ENCODE measurements around the gene CRYBA4. TPM values are rescaled to one million over a fixed set of nuclear protein-coding genes. Genes with fewer than 3 reads are reported as not detected.

The CRYBA4 gene
- total RNA-seq (not detected), polyA plus RNA-seq (not detected)

DNA sequence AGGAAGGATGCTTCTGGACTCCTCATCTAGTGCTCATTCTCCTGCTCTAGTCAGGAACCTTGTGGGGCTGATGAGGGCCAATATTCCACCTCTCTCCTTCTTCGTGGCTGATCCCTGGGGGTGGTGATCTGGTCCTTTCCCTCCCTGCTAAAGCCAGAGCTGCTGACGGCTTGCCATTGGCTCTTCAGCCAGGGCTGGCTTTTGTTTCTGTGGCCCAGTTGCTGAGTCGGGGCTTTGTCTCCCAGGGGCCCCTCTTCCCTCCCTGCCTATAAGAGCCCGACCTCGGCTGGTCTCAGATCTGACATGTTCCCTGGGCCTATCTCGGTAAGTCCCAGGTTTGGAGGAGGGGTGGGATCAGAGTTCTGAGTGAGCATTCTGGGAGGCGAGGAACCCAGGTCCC lies at the start of gene CRYBA4:
CRYBA4 (plus strand) TSS at position 301 of the 400 bp plus-strand sequence. CDS start 634 bp downstream, outside the sequence.
- no peaks in the 10 kb centered on the region for H3K27me3 ChIP-seq (ENCODE audit: control insufficient read depth in 4 of 4, insufficient read depth in 4 of 4, low read length in 3 of 4)
- no peaks in the 10 kb centered on the region for H3K36me3 ChIP-seq (ENCODE audit: control insufficient read depth in 4 of 4, insufficient read depth in 3 of 4, low read depth in 1 of 4, low read length in 3 of 4)
- no peak within 1 kb of the TSS for H3K9ac ChIP-seq (ENCODE audit: low read depth in 1 of 2, low read length in 2 of 2)
- H3K4me3 ChIP-seq (ENCODE audit: low read depth in 1 of 3, low read length in 3 of 3) = no peak within 1 kb of the TSS
- no peaks in the 10 kb centered on the region for H3K9me3 ChIP-seq (ENCODE audit: control insufficient read depth in 4 of 4, low read length in 3 of 4)
- no peaks in the 10 kb centered on the region for H3K4me1 ChIP-seq (ENCODE audit: control insufficient read depth in 4 of 4, insufficient read depth in 4 of 4, low read length in 3 of 4)
- H3K27ac ChIP-seq (ENCODE audit: low read depth in 1 of 2, low read length in 2 of 2) = no peak within 1 kb of the TSS
- no peak for TF ChIP-seq FOXA1 (IDR thresholded peaks at IDR 0.05)
- TF ChIP-seq TAF1 (conservative IDR thresholded peaks at IDR 0.05) = no peak
- TF ChIP-seq FOXA2 (IDR thresholded peaks at IDR 0.05) = no peak
- no peak for TF ChIP-seq YY1 (IDR thresholded peaks at IDR 0.05)
- TF ChIP-seq, protein P1, sequence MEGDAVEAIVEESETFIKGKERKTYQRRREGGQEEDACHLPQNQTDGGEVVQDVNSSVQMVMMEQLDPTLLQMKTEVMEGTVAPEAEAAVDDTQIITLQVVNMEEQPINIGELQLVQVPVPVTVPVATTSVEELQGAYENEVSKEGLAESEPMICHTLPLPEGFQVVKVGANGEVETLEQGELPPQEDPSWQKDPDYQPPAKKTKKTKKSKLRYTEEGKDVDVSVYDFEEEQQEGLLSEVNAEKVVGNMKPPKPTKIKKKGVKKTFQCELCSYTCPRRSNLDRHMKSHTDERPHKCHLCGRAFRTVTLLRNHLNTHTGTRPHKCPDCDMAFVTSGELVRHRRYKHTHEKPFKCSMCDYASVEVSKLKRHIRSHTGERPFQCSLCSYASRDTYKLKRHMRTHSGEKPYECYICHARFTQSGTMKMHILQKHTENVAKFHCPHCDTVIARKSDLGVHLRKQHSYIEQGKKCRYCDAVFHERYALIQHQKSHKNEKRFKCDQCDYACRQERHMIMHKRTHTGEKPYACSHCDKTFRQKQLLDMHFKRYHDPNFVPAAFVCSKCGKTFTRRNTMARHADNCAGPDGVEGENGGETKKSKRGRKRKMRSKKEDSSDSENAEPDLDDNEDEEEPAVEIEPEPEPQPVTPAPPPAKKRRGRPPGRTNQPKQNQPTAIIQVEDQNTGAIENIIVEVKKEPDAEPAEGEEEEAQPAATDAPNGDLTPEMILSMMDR (IDR thresholded peaks at IDR 0.05; ENCODE audit: low read depth, low read length, missing input control) = no peak
- TF ChIP-seq SP1 (IDR thresholded peaks at IDR 0.05) = no peak
- TF ChIP-seq, protein P2, sequence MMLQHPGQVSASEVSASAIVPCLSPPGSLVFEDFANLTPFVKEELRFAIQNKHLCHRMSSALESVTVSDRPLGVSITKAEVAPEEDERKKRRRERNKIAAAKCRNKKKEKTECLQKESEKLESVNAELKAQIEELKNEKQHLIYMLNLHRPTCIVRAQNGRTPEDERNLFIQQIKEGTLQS (IDR thresholded peaks at IDR 0.05) = no peak
- no peak for TF ChIP-seq EGR1 (IDR thresholded peaks at IDR 0.05; ENCODE audit: low read depth in 2 of 2)
- no peak for TF ChIP-seq HNF4G (IDR thresholded peaks at IDR 0.05)
- TF ChIP-seq RAD21 (IDR thresholded peaks at IDR 0.05) = no peak
- no peak for TF ChIP-seq RXRA (IDR thresholded peaks at IDR 0.05)
- TF ChIP-seq, protein P3, sequence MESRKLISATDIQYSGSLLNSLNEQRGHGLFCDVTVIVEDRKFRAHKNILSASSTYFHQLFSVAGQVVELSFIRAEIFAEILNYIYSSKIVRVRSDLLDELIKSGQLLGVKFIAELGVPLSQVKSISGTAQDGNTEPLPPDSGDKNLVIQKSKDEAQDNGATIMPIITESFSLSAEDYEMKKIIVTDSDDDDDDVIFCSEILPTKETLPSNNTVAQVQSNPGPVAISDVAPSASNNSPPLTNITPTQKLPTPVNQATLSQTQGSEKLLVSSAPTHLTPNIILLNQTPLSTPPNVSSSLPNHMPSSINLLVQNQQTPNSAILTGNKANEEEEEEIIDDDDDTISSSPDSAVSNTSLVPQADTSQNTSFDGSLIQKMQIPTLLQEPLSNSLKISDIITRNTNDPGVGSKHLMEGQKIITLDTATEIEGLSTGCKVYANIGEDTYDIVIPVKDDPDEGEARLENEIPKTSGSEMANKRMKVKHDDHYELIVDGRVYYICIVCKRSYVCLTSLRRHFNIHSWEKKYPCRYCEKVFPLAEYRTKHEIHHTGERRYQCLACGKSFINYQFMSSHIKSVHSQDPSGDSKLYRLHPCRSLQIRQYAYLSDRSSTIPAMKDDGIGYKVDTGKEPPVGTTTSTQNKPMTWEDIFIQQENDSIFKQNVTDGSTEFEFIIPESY (IDR thresholded peaks at IDR 0.05) = no peak
- no peak for TF ChIP-seq GABPA (IDR thresholded peaks at IDR 0.05 in 1 of 2, conservative IDR thresholded peaks at IDR 0.05 in 1 of 2)
- TF ChIP-seq, protein P4, sequence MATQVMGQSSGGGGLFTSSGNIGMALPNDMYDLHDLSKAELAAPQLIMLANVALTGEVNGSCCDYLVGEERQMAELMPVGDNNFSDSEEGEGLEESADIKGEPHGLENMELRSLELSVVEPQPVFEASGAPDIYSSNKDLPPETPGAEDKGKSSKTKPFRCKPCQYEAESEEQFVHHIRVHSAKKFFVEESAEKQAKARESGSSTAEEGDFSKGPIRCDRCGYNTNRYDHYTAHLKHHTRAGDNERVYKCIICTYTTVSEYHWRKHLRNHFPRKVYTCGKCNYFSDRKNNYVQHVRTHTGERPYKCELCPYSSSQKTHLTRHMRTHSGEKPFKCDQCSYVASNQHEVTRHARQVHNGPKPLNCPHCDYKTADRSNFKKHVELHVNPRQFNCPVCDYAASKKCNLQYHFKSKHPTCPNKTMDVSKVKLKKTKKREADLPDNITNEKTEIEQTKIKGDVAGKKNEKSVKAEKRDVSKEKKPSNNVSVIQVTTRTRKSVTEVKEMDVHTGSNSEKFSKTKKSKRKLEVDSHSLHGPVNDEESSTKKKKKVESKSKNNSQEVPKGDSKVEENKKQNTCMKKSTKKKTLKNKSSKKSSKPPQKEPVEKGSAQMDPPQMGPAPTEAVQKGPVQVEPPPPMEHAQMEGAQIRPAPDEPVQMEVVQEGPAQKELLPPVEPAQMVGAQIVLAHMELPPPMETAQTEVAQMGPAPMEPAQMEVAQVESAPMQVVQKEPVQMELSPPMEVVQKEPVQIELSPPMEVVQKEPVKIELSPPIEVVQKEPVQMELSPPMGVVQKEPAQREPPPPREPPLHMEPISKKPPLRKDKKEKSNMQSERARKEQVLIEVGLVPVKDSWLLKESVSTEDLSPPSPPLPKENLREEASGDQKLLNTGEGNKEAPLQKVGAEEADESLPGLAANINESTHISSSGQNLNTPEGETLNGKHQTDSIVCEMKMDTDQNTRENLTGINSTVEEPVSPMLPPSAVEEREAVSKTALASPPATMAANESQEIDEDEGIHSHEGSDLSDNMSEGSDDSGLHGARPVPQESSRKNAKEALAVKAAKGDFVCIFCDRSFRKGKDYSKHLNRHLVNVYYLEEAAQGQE (IDR thresholded peaks at IDR 0.05) = no peak
- no peak for TF ChIP-seq JUND (IDR thresholded peaks at IDR 0.05)
- TF ChIP-seq NR2F2 (IDR thresholded peaks at IDR 0.05) = no peak
- TF ChIP-seq, protein P5, sequence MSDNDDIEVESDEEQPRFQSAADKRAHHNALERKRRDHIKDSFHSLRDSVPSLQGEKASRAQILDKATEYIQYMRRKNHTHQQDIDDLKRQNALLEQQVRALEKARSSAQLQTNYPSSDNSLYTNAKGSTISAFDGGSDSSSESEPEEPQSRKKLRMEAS (IDR thresholded peaks at IDR 0.05) = no peak
- no peak for TF ChIP-seq HNF4A (conservative IDR thresholded peaks at IDR 0.05)
- WGBS = 88% methylated on average over 7 of the region's 7 CpGs
- DNase-seq (ENCODE audit: low spot score) = no peak

Measured in liver (tissue), 9 donors.